WTC11 (cell line): Measurements from ENCODE around the gene KCNE4. TPM values are rescaled to one million over a fixed set of nuclear protein-coding genes. Genes with fewer than 3 reads are reported as not detected.

ENCODE experiments used
- ATAC-seq: fragments of 200-7000 bp; cut with Tn5 transposase; 2 replicates; pipeline ENCODE4 v1.10.0; 2021; ENCODE audit warnings: mild to moderate bottlenecking, moderate library complexity
- CTCF ChIA-PET: fragments of 300-600 bp; sonication (Branson Sonifier 250); formaldehyde crosslinking; loops from one replicate; lab custom pipeline; 2021; ENCODE audit warnings: antibody characterized with exemption; lab: Charles Lee
- POLR2A ChIA-PET: fragments of 350-600 bp; sonication (Branson Sonifier 250); formaldehyde crosslinking; loops from one replicate; lab custom pipeline; 2021; ENCODE audit warnings: antibody characterized with exemption; lab: Charles Lee
- DNase-seq: peaks from one replicate; pipeline ENCODE4 v3.0.0; 2021; ENCODE audit warnings: low spot score
- H3K27ac Mint-ChIP-seq: 2 replicates; pipeline ENCODE4 v1.8.0; 2021; ENCODE audit warnings: mixed read lengths
- H3K27me3 Mint-ChIP-seq: 2 replicates; pipeline ENCODE4 v1.8.0; 2021; ENCODE audit warnings: low read depth, mild to moderate bottlenecking, moderate library complexity, mixed read lengths
- H3K36me3 Mint-ChIP-seq: 2 replicates; pipeline ENCODE4 v1.8.0; 2021; ENCODE audit warnings: mixed read lengths
- H3K4me1 Mint-ChIP-seq: 2 replicates; pipeline ENCODE4 v1.8.0; 2022; ENCODE audit warnings: mixed read lengths
- H3K4me3 Mint-ChIP-seq: 2 replicates; pipeline ENCODE4 v1.8.0; 2021; ENCODE audit warnings: mild to moderate bottlenecking, moderate library complexity, mixed read lengths
- H3K9me3 Mint-ChIP-seq: 2 replicates; pipeline ENCODE4 v1.8.0; 2021; ENCODE audit warnings: mixed read lengths
- AFF4 ChIP-seq: sonication (generic); formaldehyde crosslinking; IDR thresholded peaks from 2 replicates; pipeline ENCODE4 v1.8.1; 2023; ENCODE audit warnings: mild to moderate bottlenecking, missing genetic modification reagents, borderline replicate concordance
- CREB1 ChIP-seq: sonication (generic); formaldehyde crosslinking; IDR thresholded peaks from 2 replicates; pipeline ENCODE4 v1.8.0; 2023; ENCODE audit warnings: mild to moderate bottlenecking, missing genetic modification reagents
- ERG ChIP-seq: fragments of 250-450 bp; sonication (Bioruptor Pico); IDR thresholded peaks from 2 replicates; pipeline ENCODE4 v1.8.0; 2021; ENCODE audit warnings: mild to moderate bottlenecking
- FOXP4 ChIP-seq: sonication (generic); formaldehyde crosslinking; IDR thresholded peaks from 2 replicates; pipeline ENCODE4 v1.8.0; 2022; ENCODE audit warnings: mild to moderate bottlenecking, missing genetic modification reagents
- IRF2 ChIP-seq: sonication (generic); formaldehyde crosslinking; IDR thresholded peaks from 2 replicates; pipeline ENCODE4 v1.8.0; 2022; ENCODE audit warnings: low read depth, missing genetic modification reagents, borderline replicate concordance
- JAZF1 ChIP-seq: fragments of 250-450 bp; sonication (Bioruptor Pico); IDR thresholded peaks from 2 replicates; pipeline ENCODE4 v1.9.0; 2021; ENCODE audit warnings: moderate library complexity, mild to moderate bottlenecking, inconsistent platforms
- MXD4 ChIP-seq: fragments of 250-450 bp; sonication (Bioruptor Pico); IDR thresholded peaks from 2 replicates; pipeline ENCODE4 v1.8.0; 2021; ENCODE audit warnings: mild to moderate bottlenecking, moderate library complexity, borderline replicate concordance
- NR1H2 ChIP-seq: sonication (generic); formaldehyde crosslinking; IDR thresholded peaks from 2 replicates; pipeline ENCODE4 v1.9.0; 2021; ENCODE audit warnings: mild to moderate bottlenecking, moderate library complexity, missing genetic modification reagents
- PRDM15 ChIP-seq: sonication (generic); formaldehyde crosslinking; IDR thresholded peaks from 2 replicates; pipeline ENCODE4 v1.8.0; 2022; ENCODE audit warnings: missing genetic modification reagents
- RORB ChIP-seq: fragments of 250-450 bp; sonication (Bioruptor Pico); IDR thresholded peaks from 2 replicates; pipeline ENCODE4 v1.9.0; 2021; ENCODE audit warnings: mild to moderate bottlenecking
- SOX15 ChIP-seq: fragments of 250-450 bp; sonication (Bioruptor Pico); IDR thresholded peaks from 2 replicates; pipeline ENCODE4 v1.9.0; 2021; ENCODE audit warnings: mild to moderate bottlenecking
- SP1 ChIP-seq: sonication (generic); formaldehyde crosslinking; conservative IDR thresholded peaks from 2 replicates; pipeline ENCODE4 v1.8.1; 2022; ENCODE audit warnings: missing genetic modification reagents
- TEAD1 ChIP-seq: sonication (generic); formaldehyde crosslinking; IDR thresholded peaks from 2 replicates; pipeline ENCODE4 v1.8.0; 2022; ENCODE audit warnings: mild to moderate bottlenecking, missing genetic modification reagents
- TP53 ChIP-seq: sonication (generic); formaldehyde crosslinking; IDR thresholded peaks from 2 replicates; pipeline ENCODE4 v1.8.1; 2023; ENCODE audit warnings: mild to moderate bottlenecking, missing genetic modification reagents
- ZNF138 ChIP-seq: sonication (generic); formaldehyde crosslinking; conservative IDR thresholded peaks from 2 replicates; pipeline ENCODE4 v1.8.1; 2022; ENCODE audit warnings: mild to moderate bottlenecking, moderate library complexity, missing genetic modification reagents
- ZNF396 ChIP-seq: fragments of 250-450 bp; sonication (Bioruptor Pico); IDR thresholded peaks from 2 replicates; pipeline ENCODE4 v1.8.0; 2021; ENCODE audit warnings: mild to moderate bottlenecking, moderate library complexity, borderline replicate concordance
- ZNF425 ChIP-seq: fragments of 250-450 bp; sonication (Bioruptor Pico); conservative IDR thresholded peaks from 2 replicates; pipeline ENCODE4 v1.9.0; 2021; ENCODE audit warnings: mild to moderate bottlenecking
- total RNA-seq: library from RNA; stranded (reverse); gene quantifications from 3 replicates; pipeline ENCODE4 v1.2.3, GENCODE V29; 2021

The KCNE4 gene
- total RNA-seq, 1 experiment from 2014 or later = 0.04 TPM

GRCh38 chr2:223029287-223029686, 22.7 kb upstream of the KCNE4 start:
- peaks cover 48% of the 10 kb centered on the region for H3K9me3 Mint-ChIP-seq
- ATAC-seq (no peak), DNase-seq (no peak)
- H3K27ac Mint-ChIP-seq = no peak overlapping the region
- peaks cover 21% of the 10 kb centered on the region for H3K27me3 Mint-ChIP-seq
- H3K4me3 Mint-ChIP-seq = no peak overlapping the region
- peaks cover 29% of the 10 kb centered on the region for H3K4me1 Mint-ChIP-seq
- ChIA-PET POLR2A (interaction anchor here (0.6 kb wide), 1 partner anchor 38 kb away, joined by 3 read pairs; no protein-coding TSS in a partner anchor), CTCF (no interaction called here)
- H3K36me3 Mint-ChIP-seq = peaks cover 29% of the 10 kb centered on the region
- no peak for TF ChIP-seq ZNF425 (CRISPR knock-in tag)

- ChIA-PET POLR2A (no interaction called here), CTCF (no interaction called here)
- H3K27me3 Mint-ChIP-seq = peaks cover 18% of the 10 kb centered on the region
- no peak for TF ChIP-seq TP53
- no peak for TF ChIP-seq ZNF425 (CRISPR knock-in tag)
- no peak for TF ChIP-seq NR1H2 (CRISPR knock-in tag)
- no peak for TF ChIP-seq PRDM15 (CRISPR knock-in tag)
- no peak for TF ChIP-seq FOXP4
- TF ChIP-seq ERG (CRISPR knock-in tag) = no peak
- no peak for TF ChIP-seq SP1
- TF ChIP-seq IRF2 (CRISPR knock-in tag) = no peak
- TF ChIP-seq TEAD1 (CRISPR knock-in tag) = no peak
- TF ChIP-seq MXD4 (CRISPR knock-in tag) = no peak
- TF ChIP-seq CREB1 = no peak
- TF ChIP-seq JAZF1 (CRISPR knock-in tag) = no peak
- TF ChIP-seq RORB (CRISPR knock-in tag) = no peak
- no peak for TF ChIP-seq SOX15 (CRISPR knock-in tag)
- TF ChIP-seq ZNF396 (CRISPR knock-in tag) = no peak
- no peak for TF ChIP-seq ZNF138 (CRISPR knock-in tag)
- TF ChIP-seq AFF4 (CRISPR knock-in tag) = no peak
- peaks cover 41% of the 10 kb centered on the region for H3K36me3 Mint-ChIP-seq
- DNase-seq = no peak
- no peak overlapping the region for H3K27ac Mint-ChIP-seq
- H3K4me1 Mint-ChIP-seq = peaks cover 49% of the 10 kb centered on the region
- no peak overlapping the region for H3K4me3 Mint-ChIP-seq
- peaks cover 63% of the 10 kb centered on the region for H3K9me3 Mint-ChIP-seq
- no peak for ATAC-seq
Observed at GRCh38 chr2:223032187-223033142, 19.5 kb upstream of the KCNE4 start.
